Caco-2 (cell line): ENCODE measurements around the gene CDH13. TPM values are rescaled to one million over a fixed set of nuclear protein-coding genes. Genes with fewer than 3 reads are reported as not detected.

Experiments
- BruUV-seq: library from RNA; stranded (reverse); fragments of 400-500 nt; replicated peaks from 2 replicates; lab custom pipeline; 2021; lab: Mats Ljungman, UMichigan
- CTCF ChIA-PET: fragments of 300-600 bp; sonication (Branson Sonifier 250); formaldehyde crosslinking; loops from one replicate; lab custom pipeline; 2022; ENCODE audit warnings: antibody characterized with exemption; lab: Charles Lee
- POLR2A ChIA-PET: fragments of 300-600 bp; sonication (Branson Sonifier 250); formaldehyde crosslinking; loops from one replicate; lab custom pipeline; 2022; ENCODE audit warnings: antibody characterized with exemption; lab: Charles Lee
- DNase-seq, 2 experiments: peaks; one replicate each; pipeline versions ENCODE4 v3.0.0 to v3.0.0-alpha.2; 2020 to 2022
- H3K27me3 ChIP-seq: replicated peaks from 2 replicates; pipeline ENCODE4 v1.6.0; 2011; ENCODE audit warnings: low read length; ENCODE audit not compliant: control insufficient read depth, insufficient read depth
- H3K36me3 ChIP-seq: 2 replicates; pipeline ENCODE4 v1.5.1; 2011; ENCODE audit warnings: low read length; ENCODE audit not compliant: control insufficient read depth, insufficient read depth
- H3K4me1 ChIP-seq: fragments of 250-450 bp; sonication (Bioruptor Pico); 2 replicates; pipeline ENCODE4 v1.5.1; 2020; ENCODE audit warnings: mild to moderate bottlenecking
- H3K4me3 ChIP-seq: 2 replicates; pipeline ENCODE4 v1.5.1; 2011; ENCODE audit warnings: low read depth, mild to moderate bottlenecking, control low read depth, low read length
- H3K9me3 ChIP-seq: fragments of 250-450 bp; sonication (Bioruptor Pico); 2 replicates; pipeline ENCODE4 v1.5.1; 2020; ENCODE audit warnings: mild to moderate bottlenecking, moderate library complexity
- H3K27ac Mint-ChIP-seq: one replicate; pipeline ENCODE4 v1.8.0; 2022; ENCODE audit warnings: mixed read lengths; ENCODE audit not compliant: unreplicated experiment
- H3K27me3 Mint-ChIP-seq: one replicate; pipeline ENCODE4 v1.8.0; 2022; ENCODE audit warnings: mixed read lengths; ENCODE audit not compliant: insufficient read depth, unreplicated experiment
- H3K36me3 Mint-ChIP-seq: one replicate; pipeline ENCODE4 v1.8.0; 2022; ENCODE audit warnings: mild to moderate bottlenecking, mixed read lengths; ENCODE audit not compliant: insufficient read depth, unreplicated experiment
- H3K4me1 Mint-ChIP-seq: one replicate; pipeline ENCODE4 v1.8.0; 2022; ENCODE audit warnings: low read depth, mixed read lengths; ENCODE audit not compliant: unreplicated experiment
- H3K4me3 Mint-ChIP-seq: one replicate; pipeline ENCODE4 v1.8.0; 2022; ENCODE audit warnings: mild to moderate bottlenecking, moderate library complexity, mixed read lengths; ENCODE audit not compliant: unreplicated experiment
- H3K9me3 Mint-ChIP-seq: one replicate; pipeline ENCODE4 v1.8.0; 2022; ENCODE audit warnings: mixed read lengths; ENCODE audit not compliant: unreplicated experiment
- CTCF ChIP-seq, 2 experiments: fragments of 200-600 bp in 1 of 2; IDR thresholded peaks; 1 replicate in 1 of 2; 2 replicates in 1 of 2; pipeline versions ENCODE4 v1.5.1 to v1.8.0; 2011 to 2022; ENCODE audit warnings: antibody characterized with exemption in 1 of 2, control low read depth in 1 of 2, inconsistent platforms in 1 of 2, low read depth in 1 of 2, low read length in 1 of 2, mild to moderate bottlenecking in 1 of 2, moderate library complexity in 1 of 2; ENCODE audit not compliant: insufficient read depth in 1 of 2, severe bottlenecking in 1 of 2, unreplicated experiment in 1 of 2
- intact Hi-C: fragments of 100-400 bp; cut with micrococcal nuclease; formaldehyde crosslinking; loops from one replicate; pipeline ENCODE4 v1.10.0; 2022; ENCODE audit not compliant: unreplicated experiment
- total RNA-seq: library from RNA; stranded (reverse); gene quantifications from 2 replicates; pipeline ENCODE4 v1.2.3, GENCODE V29; 2022

Gene CDH13
- total RNA-seq, 1 experiment from 2014 or later, result 2.2 TPM

GRCh38 chr16:83270640-83271039 is 643.9 kb downstream of the CDH13 start:
- intact Hi-C loops, result no loop called here
- Histone ChIP-seq H3K27me3 (no peaks in the 10 kb centered on the region), H3K9me3 (no peaks in the 10 kb centered on the region), H3K4me3 (no peak overlapping the region), H3K4me1 (no peaks in the 10 kb centered on the region), H3K36me3 (no peaks in the 10 kb centered on the region)
- no peaks in the 10 kb centered on the region for H3K4me1 Mint-ChIP-seq
- peaks cover 26% of the 10 kb centered on the region for H3K27me3 Mint-ChIP-seq
- no peak overlapping the region for H3K4me3 Mint-ChIP-seq
- POLR2A ChIA-PET, result no interaction called here
- no peak overlapping the region for H3K27ac Mint-ChIP-seq
- H3K36me3 Mint-ChIP-seq, result no peaks in the 10 kb centered on the region
- H3K9me3 Mint-ChIP-seq, result no peaks in the 10 kb centered on the region
- DNase-seq, result no peak
- no TSS peak for BruUV-seq
- TF ChIP-seq CTCF (IDR thresholded peaks at IDR 0.05; ENCODE audit: insufficient read depth in 1 of 2, low read depth in 1 of 2, low read length in 1 of 2, severe bottlenecking in 1 of 2, unreplicated experiment in 1 of 2), result no peak
- CTCF ChIA-PET, result no interaction called here

- Mint-ChIP-seq H3K36me3 (no peaks in the 10 kb centered on the region), H3K27ac (no peak overlapping the region)
- H3K9me3 ChIP-seq, result no peaks in the 10 kb centered on the region
Observed at GRCh38 chr16:83271123-83271522, 644.4 kb downstream of the CDH13 start.

GRCh38 chr16:83271970-83272575 is 645.3 kb downstream of the CDH13 start:
- TF ChIP-seq CTCF (IDR thresholded peaks at IDR 0.05; ENCODE audit: insufficient read depth in 1 of 2, low read depth in 1 of 2, low read length in 1 of 2, severe bottlenecking in 1 of 2, unreplicated experiment in 1 of 2), result no peak

More at GRCh38 chr16:83271123-83271522, 644.4 kb downstream of the CDH13 start:
- no peaks in the 10 kb centered on the region for H3K4me1 ChIP-seq
- no peaks in the 10 kb centered on the region for H3K36me3 ChIP-seq
- H3K9me3 Mint-ChIP-seq, result no peaks in the 10 kb centered on the region
- intact Hi-C loops, result no loop called here
- no peak overlapping the region for H3K4me3 Mint-ChIP-seq
- POLR2A ChIA-PET, result no interaction called here
- H3K27me3 ChIP-seq, result no peaks in the 10 kb centered on the region
- no TSS peak for BruUV-seq
- CTCF ChIA-PET, result no interaction called here
- H3K4me3 ChIP-seq, result no peak overlapping the region
- peaks cover 25% of the 10 kb centered on the region for H3K27me3 Mint-ChIP-seq
- TF ChIP-seq CTCF (IDR thresholded peaks at IDR 0.05; ENCODE audit: insufficient read depth in 1 of 2, low read depth in 1 of 2, low read length in 1 of 2, severe bottlenecking in 1 of 2, unreplicated experiment in 1 of 2), result no peak
- DNase-seq, result no peak
- no peaks in the 10 kb centered on the region for H3K4me1 Mint-ChIP-seq

More at GRCh38 chr16:83271970-83272575, 645.3 kb downstream of the CDH13 start:
- H3K36me3 ChIP-seq, result no peaks in the 10 kb centered on the region
- H3K27me3 ChIP-seq, result no peaks in the 10 kb centered on the region
- intact Hi-C loops, result no loop called here
- Mint-ChIP-seq H3K27me3 (peaks cover 21% of the 10 kb centered on the region), H3K27ac (no peak overlapping the region), H3K4me1 (no peaks in the 10 kb centered on the region), H3K36me3 (no peaks in the 10 kb centered on the region), H3K9me3 (no peaks in the 10 kb centered on the region), H3K4me3 (no peak overlapping the region)
- no peak for DNase-seq
- POLR2A ChIA-PET, result no interaction called here
- BruUV-seq, result no TSS peak
- CTCF ChIA-PET, result no interaction called here
- no peaks in the 10 kb centered on the region for H3K9me3 ChIP-seq
- H3K4me1 ChIP-seq, result no peaks in the 10 kb centered on the region
- H3K4me3 ChIP-seq, result no peak overlapping the region
